ENCODE measurements around the gene THAP12.

DNA sequence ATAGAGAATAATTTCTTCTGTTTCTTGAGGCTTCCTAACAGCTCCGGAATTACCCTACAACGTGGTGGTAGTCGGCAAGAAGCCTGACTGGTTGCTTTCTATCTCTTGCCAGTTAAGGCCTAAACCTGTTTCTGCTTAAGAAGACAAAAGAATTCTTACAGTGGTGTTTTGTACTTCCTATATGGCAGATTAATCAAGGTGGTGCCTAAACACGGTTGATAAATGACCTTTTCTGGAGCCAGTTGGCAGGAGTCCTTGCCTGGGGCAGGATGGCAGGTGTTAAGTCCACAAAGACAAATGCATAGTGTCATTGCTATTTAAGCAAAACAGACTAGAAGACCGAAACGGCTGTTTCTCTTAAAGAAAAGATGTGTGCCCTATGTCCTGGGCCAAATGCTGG lies 10.1 kb upstream of the THAP12 start:
- no peak for TF ChIP-seq EZH2 (IDR thresholded peaks at IDR 0.05; ENCODE audit: insufficient read depth, poor library complexity, severe bottlenecking)
- no peak for TF ChIP-seq EZH2phosphoT487 (IDR thresholded peaks at IDR 0.05; ENCODE audit: insufficient read depth, low read depth)

Data from GM23248 (cell line).